ENCODE results near the gene ABRACL. TPM values are rescaled to one million over a fixed set of nuclear protein-coding genes. Genes with fewer than 3 reads are reported as not detected.

The ABRACL gene
- total and polyA plus RNA-seq, 2 donors (not counting 3 experiments of a cell fraction or from before 2014, with no cell fraction given), result 54.4 to 87.4 TPM

GRCh38 chr6:139079018-139079417, 50.5 kb downstream of the ABRACL start:
- no peak overlapping the region for H2AFZ ChIP-seq (ENCODE audit: low read depth, low read length)
- CTCF ChIA-PET, result no interaction called here
- no peak overlapping the region for H3K9ac ChIP-seq (replicated peaks; ENCODE audit: extremely low read depth, insufficient read depth, low read length)
- FAIRE-seq, result no peak
- TF ChIP-seq FOS (IDR thresholded peaks at IDR 0.05; ENCODE audit: borderline replicate concordance, insufficient read depth, low read length), result no peak
- TF ChIP-seq MAX (IDR thresholded peaks at IDR 0.05; ENCODE audit: insufficient read depth, insufficient read length), result no peak
- no peak for TF ChIP-seq JUN (IDR thresholded peaks at IDR 0.05; ENCODE audit: borderline replicate concordance, insufficient read depth, insufficient read length, low read depth)
- no peak for TF ChIP-seq POLR2AphosphoS5 (IDR thresholded peaks at IDR 0.05; ENCODE audit: insufficient read depth, low read depth, low read length)
- TF ChIP-seq POLR2A (IDR thresholded peaks at IDR 0.05; ENCODE audit: low read depth, low read length), result no peak
- no peak for TF ChIP-seq MYC (IDR thresholded peaks at IDR 0.05; ENCODE audit: low read depth, low read length)
- TF ChIP-seq GATA2 (IDR thresholded peaks at IDR 0.05; ENCODE audit: insufficient read depth, insufficient read length, low read depth, low read length), result no peak
- no peak for TF ChIP-seq CTCF (IDR thresholded peaks at IDR 0.05; ENCODE audit: extremely low read depth in 1 of 2, insufficient read depth in 1 of 2, low read depth in 1 of 2, low read length in 2 of 2)
- no peak for TF ChIP-seq EZH2 (IDR thresholded peaks at IDR 0.05; ENCODE audit: borderline replicate concordance, low read depth, low read length, severe bottlenecking)
- DNase-seq (ENCODE audit: low read depth, low spot score), result no peak
- no peaks in the 10 kb centered on the region for H3K79me2 ChIP-seq (ENCODE audit: control insufficient read depth, insufficient read depth, low read length)
- H3K36me3 ChIP-seq (ENCODE audit: control insufficient read depth in 2 of 2, extremely low read depth in 1 of 2, insufficient read depth in 2 of 2, low read length in 2 of 2), result no peaks in the 10 kb centered on the region
- H3K4me1 ChIP-seq (ENCODE audit: control insufficient read depth, extremely low read depth, insufficient read depth, low read length), result no peaks in the 10 kb centered on the region
- no peaks in the 10 kb centered on the region for H4K20me1 ChIP-seq (replicated peaks; ENCODE audit: control insufficient read depth, extremely low read depth, insufficient read depth, low read length)
- peaks cover 5% of the 10 kb centered on the region in 2 experiments for H3K27me3 ChIP-seq (ENCODE audit: control insufficient read depth in 2 of 2, insufficient read depth in 2 of 2, low read length in 2 of 2)
- H3K4me2 ChIP-seq (ENCODE audit: insufficient read depth, low read length), result no peak overlapping the region
- no TSS peak for BruUV-seq (replicated peaks)
- dilution Hi-C loops (cut with MboI; ENCODE audit: extremely low pct_ligation_motif_present, low sequenced_read_pairs), result no loop called here
- no peak overlapping the region for H3K27ac ChIP-seq (ENCODE audit: insufficient read depth, low read depth, low read length)
- intact Hi-C loops (cut with micrococcal nuclease), result no loop called here
- no peaks in the 10 kb centered on the region for H3K9me1 ChIP-seq (replicated peaks; ENCODE audit: control insufficient read depth, extremely low read depth, insufficient read depth, low read length)
- POLR2A ChIA-PET, result no interaction called here
- H3K4me3 ChIP-seq (replicated peaks in 1 of 3; ENCODE audit: insufficient read depth in 1 of 3, low read depth in 1 of 3, low read length in 3 of 3), result no peak overlapping the region
- H3K9me3 ChIP-seq (replicated peaks; ENCODE audit: control insufficient read depth, insufficient read depth, low read length), result no peaks in the 10 kb centered on the region
